AG08395 (cell line): ENCODE results near the gene CDH13.
A peak's percentile ranks its signal among the peaks of the same experiment; 100 is the strongest.

Experiments
- DNase-seq: peaks from one replicate; pipeline ENCODE4 v3.0.0; 2012; ENCODE audit warnings: mixed read lengths, low spot score

Gene CDH13

DNA sequence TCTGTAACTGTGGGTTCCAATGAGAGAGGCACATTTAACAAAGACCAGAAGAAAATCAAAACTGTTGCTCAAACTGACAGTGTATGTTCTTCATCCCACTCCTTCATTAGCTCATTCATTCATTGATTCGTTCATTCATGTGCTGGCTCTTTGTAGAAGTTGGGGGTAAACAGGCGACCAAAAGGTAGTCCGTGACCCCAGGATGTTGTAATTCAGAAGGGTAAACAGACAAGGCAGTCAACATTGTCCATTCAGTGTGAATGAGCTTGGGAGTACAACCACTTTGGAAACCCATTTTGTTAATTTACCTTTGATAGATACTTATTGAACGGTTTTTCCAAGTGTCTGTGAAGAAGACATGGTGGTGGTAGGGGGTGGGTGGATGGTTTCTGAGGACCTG, 26.1 kb downstream of the CDH13 start:
- DNase-seq, result no peak

DNA sequence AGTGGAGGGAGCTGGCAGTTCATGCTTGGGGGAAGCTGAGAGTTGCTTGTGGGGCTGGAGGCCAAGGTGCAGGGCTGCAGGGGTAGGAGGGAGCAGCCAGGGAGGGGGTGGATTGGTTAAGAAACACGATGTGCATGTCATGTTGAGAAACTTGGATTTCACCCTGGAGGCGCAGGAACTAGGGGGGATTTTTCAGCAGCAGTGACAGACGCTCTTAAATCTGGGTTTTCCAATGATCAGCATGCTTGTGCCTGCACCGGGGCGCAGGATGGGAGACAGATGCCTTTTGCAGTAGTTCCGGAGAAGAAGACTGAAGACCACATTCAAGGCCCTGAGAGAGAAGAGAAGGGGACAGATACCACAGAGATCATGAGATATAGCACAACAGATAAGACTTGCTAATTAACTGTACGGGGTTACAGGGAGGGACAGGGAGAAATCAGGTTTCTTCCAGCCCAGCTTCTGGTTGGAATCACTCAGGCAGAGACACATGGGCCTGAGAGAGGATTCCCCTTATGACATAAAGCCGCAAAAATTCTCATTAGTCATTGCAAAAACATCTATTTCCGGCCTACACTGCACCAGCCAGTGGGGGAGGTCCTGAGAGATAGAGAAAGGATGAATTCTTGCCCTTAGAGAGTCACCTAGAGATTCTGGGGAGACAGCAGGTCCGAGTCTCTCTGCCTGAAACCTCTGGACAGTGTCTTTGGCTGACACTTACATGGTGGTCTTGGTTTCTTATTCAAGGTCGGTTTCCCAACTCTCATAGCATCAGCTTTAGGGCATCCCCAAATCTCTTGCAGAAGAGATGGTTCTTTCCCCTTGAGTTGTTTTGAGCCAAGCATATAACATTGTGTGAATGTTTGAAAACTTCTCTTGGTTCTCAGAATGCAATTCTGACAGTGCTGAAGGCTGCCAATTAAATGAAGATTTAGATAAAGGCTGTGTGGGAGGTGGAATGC, 27.1 kb downstream of the CDH13 start:
- peak; percentile 91 for DNase-seq

DNA sequence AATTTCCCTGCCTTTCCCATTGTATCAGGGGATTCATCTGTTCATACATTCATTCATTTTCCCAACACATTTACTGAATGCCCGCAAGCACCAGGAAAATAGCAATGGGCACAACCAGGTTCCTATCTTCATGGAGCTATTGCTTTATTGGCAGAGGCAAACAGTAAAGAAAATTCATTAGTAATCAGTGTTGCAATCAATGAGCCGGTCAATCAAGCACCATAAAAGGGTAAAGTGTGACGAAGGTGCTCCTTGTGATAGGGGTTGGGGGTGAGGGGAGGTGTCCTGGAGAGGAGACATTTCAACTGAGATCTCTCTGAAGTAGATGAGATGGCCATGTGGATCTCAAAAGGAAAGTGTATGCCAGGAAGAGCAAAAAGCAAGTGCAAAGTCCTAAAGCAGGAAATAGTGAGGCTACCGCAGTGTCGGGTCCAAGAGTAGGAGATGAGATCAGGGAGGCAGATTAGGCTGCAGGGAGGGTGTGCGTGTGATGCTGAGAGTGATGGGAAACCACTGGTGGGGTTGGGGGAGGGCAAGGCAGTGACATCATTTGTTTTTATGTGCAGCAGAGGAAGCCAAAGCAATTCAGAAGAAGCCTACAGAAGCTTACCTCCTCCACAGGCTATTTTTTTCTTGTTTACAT, 28.4 kb downstream of the CDH13 start:
- peak; percentile 75 for DNase-seq

DNA sequence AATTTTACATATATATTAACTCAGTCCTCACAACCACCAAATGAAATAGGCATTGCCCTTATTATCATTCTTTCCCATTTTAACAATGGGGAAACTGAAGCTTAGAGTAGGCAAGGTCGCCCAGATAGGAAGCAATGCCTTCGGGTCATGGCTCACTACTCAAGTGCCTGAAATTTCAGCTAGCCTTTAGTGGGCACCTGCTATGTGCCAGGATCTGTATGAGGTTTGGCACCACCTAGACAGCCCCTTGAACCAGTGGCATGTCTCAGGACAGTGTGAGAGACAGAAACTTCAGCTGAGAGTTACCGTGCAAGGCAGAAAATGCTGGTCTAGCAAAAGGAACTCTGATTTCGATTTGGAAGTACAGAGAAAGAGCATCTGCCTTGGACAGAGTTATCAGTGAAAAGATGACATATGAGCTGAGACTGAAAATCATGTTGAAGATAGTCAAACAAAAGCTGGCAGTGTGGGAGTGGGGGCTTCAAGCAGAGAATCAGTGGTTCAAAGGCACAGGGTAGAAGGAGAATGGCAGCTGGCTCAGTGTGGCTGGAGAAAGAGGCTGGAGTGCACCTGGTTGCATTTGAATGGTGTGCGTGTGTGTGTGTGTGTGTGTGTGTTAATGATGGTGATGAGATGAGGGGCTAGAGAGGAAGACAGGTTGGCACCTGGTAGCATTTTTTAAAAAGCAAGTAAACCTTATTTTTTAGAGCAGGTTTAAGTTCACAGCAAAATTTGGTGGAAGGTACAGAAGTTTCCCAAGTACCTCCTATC, 29.1 kb downstream of the CDH13 start:
- no peak for DNase-seq

DNA sequence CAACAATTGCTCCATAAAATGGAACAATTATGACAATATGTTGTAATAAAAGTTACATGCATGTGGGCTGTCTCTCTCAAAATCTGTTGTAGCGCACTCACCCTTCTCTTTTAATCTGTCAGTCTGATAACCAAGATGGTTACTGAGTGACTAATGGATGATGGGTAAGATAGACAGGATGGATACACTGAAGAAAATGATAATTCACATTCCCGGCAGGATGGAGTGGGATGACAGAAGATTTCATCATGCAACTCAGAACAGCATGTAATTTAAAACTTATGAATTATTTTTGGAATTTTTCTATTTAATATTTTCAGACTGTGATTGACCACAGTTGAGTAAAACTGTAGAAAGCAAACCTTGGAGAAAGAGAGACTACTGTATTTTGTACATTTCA, 30.5 kb downstream of the CDH13 start:
- no peak for DNase-seq

GRCh38 chr16:82657786-82658185, 31.0 kb downstream of the CDH13 start:
- no peak for DNase-seq

GRCh38 chr16:82658796-82659195, 32.0 kb downstream of the CDH13 start:
- no peak for DNase-seq

GRCh38 chr16:82660075-82660645, 33.4 kb downstream of the CDH13 start:
- peak; percentile 61 for DNase-seq

DNA sequence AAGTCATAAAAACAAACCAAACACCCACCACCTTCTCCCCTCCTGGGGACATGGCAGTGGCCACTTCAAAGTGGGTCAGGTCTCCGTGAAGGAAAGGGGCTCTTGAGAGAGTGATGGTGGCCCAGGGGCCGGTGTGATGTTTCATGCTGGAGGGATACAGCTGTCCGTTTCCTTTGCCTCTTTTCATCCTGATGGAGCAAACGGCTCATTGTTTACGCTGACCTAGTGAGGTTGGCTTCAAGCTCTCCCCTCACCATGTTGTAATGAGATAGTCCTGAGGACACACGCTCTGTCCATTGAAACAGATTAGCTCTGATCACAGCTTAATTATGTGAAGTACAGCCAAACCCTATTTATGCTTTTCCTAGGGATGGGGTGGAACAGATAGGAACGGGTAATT, 34.2 kb downstream of the CDH13 start:
- DNase-seq, result no peak

GRCh38 chr16:82664181-82664580, 37.4 kb downstream of the CDH13 start:
- no peak for DNase-seq

- DNase-seq, result no peak
Measured at GRCh38 chr16:82665025-82665424, 38.3 kb downstream of the CDH13 start.

GRCh38 chr16:82667437-82667836, 40.7 kb downstream of the CDH13 start:
- DNase-seq, result no peak

DNA sequence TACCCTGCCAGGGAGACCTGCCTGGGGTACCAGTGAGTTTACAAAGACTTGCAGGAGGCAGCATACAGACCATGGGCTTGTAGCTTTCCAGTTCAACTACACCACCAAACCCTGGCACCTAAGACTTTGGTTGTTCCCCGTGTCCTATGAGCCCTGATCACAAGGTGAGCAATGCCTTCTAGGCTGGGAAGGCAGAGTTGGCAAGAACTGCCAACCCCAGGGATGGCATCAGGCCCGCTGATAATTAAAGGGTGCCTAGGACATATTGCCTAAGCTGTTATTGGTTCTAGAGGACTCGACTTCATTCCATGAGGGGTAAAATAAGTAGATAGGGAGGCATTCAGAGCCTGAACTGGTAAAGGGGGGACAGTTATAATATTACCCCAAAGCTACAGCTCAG, 41.3 kb downstream of the CDH13 start:
- no peak for DNase-seq

- no peak for DNase-seq
Measured at GRCh38 chr16:82671741-82672140, 45.0 kb downstream of the CDH13 start.

DNA sequence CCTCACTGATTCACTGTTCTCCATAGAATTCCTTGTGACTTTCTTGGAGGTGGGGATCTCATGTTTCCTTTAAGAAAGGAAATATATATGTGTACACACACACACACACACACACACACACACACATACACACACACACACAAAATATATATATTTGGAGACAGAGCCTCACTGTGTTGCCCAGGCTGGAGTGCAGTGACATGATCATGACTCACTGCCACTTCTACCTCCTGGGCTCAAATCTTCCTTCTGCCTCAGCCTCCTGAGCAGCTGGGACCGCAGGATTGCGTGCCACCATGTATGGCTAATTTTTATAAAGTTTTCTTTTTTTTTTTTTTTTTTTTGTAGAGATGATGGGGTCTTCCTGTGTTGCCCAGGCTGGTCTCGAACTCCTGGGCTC, 45.9 kb downstream of the CDH13 start:
- no peak for DNase-seq

DNA sequence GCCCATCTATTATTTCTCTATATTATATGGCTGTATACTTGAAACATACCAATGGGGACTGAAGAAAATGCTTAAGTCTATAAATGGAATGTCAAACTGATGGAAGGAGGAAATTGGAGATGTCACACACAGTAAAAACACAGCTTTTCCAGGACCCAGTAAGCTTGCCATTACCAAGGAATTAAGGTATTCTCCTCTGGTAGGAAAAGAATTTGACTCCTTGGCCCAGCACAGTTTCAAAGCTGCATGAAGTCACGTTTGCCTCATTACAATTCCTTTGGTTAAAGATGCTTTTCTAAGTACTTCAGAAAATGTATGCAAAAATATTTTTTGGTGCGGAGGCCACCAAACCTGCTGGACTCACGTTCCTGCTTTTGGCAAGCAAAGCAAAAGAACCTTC, 48.5 kb downstream of the CDH13 start:
- no peak for DNase-seq

DNA sequence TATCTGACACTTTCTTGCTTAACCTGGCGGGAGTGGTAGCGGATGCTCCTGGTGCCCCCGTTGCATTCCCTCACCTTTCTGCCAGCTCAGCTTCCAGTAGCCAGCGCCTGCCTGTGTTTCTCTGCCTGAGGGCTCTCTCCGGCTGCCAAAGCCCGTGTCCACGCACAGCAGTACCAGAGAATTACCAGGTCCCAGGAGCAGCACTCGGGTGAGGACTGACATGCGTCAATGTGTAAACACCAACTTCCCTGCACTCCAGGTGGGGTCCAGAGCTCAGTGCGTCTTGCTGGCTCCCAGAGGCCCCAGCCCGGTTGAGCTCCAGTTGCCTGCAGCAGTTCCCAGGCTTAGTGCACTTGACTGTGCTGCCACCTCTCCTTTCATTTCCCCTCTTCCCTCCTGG, 54.8 kb downstream of the CDH13 start:
- no peak for DNase-seq

GRCh38 chr16:82682767-82683166, 56.0 kb downstream of the CDH13 start:
- no peak for DNase-seq

GRCh38 chr16:82684256-82684655, 57.5 kb downstream of the CDH13 start:
- no peak for DNase-seq

DNA sequence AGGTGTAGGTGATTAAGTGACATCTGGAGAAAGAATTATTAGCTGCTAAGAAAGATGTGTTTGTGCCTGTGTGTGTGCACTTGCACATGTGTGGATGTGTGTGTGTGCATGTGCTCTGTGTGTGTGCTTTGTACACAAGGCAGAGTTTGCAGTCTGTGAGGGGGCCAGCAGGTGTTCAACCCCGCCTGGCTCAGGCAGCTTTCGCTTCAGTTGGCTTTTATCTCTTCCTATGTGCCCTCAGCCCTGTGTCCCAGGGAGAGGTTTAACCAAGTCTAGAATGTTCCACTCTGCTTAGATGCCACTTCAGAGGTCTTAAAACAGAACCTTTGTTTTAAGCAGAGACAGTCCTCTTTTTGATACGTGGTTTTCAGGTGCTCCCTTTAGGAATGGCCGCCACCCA, 58.8 kb downstream of the CDH13 start:
- DNase-seq, result no peak

DNA sequence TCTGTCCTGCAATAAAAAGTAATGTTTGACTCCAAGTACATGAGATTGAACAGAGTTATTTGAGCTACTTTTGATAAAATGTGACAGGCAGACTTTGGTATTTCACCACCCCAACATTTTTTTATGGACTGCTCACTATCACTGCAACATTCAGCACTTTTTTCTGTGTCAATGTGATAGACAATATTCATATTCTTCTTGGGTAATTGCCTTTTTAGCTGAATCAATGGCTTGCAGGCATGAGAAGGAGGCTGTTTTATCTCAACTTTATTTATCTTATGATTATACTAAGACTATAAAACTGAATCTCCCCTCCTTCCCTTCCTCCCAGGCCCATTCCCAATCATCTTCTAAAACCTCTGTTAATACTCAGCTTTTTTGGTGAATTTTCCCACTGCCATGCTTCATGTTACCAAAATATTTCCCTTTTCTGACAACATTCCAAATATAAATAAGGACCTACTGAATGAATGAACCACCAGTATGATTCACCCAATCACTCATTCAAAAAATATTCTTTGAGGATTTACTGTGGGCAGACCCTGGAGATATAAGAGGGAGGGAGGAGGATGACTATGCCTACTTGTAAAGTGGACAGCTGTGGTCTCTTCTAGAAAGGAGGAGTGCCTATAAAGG, 67.6 kb downstream of the CDH13 start:
- peak; percentile 48 for DNase-seq

DNA sequence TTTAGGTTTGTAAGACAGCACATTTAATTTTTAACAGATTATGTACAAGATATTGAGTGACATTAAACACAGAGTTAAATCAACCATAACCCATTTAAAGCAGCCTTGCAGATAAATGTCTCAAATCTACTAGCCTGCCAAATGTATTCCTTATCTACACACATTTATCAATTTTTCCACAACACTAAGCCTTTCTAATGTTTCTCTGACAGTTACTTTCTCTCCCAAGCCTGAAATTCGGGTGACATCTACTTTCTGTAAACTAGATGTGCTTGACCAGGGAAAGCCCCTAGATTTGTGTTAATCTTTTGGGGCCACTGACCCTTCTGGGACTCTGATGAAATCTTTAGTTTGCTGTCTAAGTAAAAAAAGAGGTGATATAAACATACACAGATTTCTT, 69.0 kb downstream of the CDH13 start:
- DNase-seq, result no peak
